ENCODE data around the gene CALM3.

Gene CALM3

GRCh38 chr19:46614114-46614722, 13.1 kb downstream of the CALM3 start:
- peak overlapping the region in 1 of 2 donors; percentile 59 for H3K27ac Mint-ChIP-seq
- ATAC-seq (replicated peaks) (peak; percentile 72), DNase-seq (peak; percentile 75 to 80 (median 78))
- H3K4me3 Mint-ChIP-seq, result peak overlapping the region in 1 of 2 donors; percentile 14
- H3K4me1 Mint-ChIP-seq (ENCODE audit: low read depth in 2 of 2), result peaks cover 33 to 34% of the 10 kb centered on the region in 2 donors
- H3K9me3 Mint-ChIP-seq, result no peaks in the 10 kb centered on the region
- peaks cover 14% of the 10 kb centered on the region for H3K36me3 Mint-ChIP-seq (ENCODE audit: insufficient read depth)
- H3K27me3 Mint-ChIP-seq, result peaks cover 0 to 10% of the 10 kb centered on the region in 2 donors

GRCh38 chr19:46615966-46616365, 14.8 kb downstream of the CALM3 start:
- no peak for ATAC-seq (replicated peaks)
- H3K27me3 Mint-ChIP-seq, result peaks cover 0 to 11% of the 10 kb centered on the region in 2 donors
- no peak for DNase-seq
- H3K4me1 Mint-ChIP-seq (ENCODE audit: low read depth in 2 of 2), result peaks cover 26 to 31% of the 10 kb centered on the region in 2 donors
- no peaks in the 10 kb centered on the region for H3K9me3 Mint-ChIP-seq
- no peak overlapping the region for H3K27ac Mint-ChIP-seq
- H3K4me3 Mint-ChIP-seq, result no peak overlapping the region
- H3K36me3 Mint-ChIP-seq (ENCODE audit: insufficient read depth), result no peaks in the 10 kb centered on the region

- Mint-ChIP-seq H3K4me3 (no peak overlapping the region), H3K27me3 (peaks cover 7 to 19% of the 10 kb centered on the region in 2 donors), H3K36me3 (ENCODE audit: insufficient read depth) (no peaks in the 10 kb centered on the region), H3K27ac (peak overlapping the region in 1 of 2 donors; percentile 5), H3K4me1 (ENCODE audit: low read depth in 2 of 2) (peaks cover 18 to 23% of the 10 kb centered on the region in 2 donors), H3K9me3 (no peaks in the 10 kb centered on the region)
- no peak for DNase-seq
- ATAC-seq (replicated peaks), result no peak
Measured at GRCh38 chr19:46616631-46617322, 15.6 kb downstream of the CALM3 start.

- Mint-ChIP-seq H3K27ac (no peak overlapping the region), H3K4me3 (no peak overlapping the region)
Measured at GRCh38 chr19:46617601-46618000, 16.5 kb downstream of the CALM3 start.

GRCh38 chr19:46618670-46619231, 17.6 kb downstream of the CALM3 start:
- Mint-ChIP-seq H3K36me3 (ENCODE audit: insufficient read depth) (no peaks in the 10 kb centered on the region), H3K4me1 (ENCODE audit: low read depth in 2 of 2) (peaks cover 9 to 13% of the 10 kb centered on the region in 2 donors), H3K27me3 (peaks cover 8 to 26% of the 10 kb centered on the region in 2 donors), H3K4me3 (no peak overlapping the region), H3K9me3 (no peaks in the 10 kb centered on the region), H3K27ac (no peak overlapping the region)
- ATAC-seq (replicated peaks) (peak; percentile 44), DNase-seq (no peak)

More at GRCh38 chr19:46617601-46618000, 16.5 kb downstream of the CALM3 start:
- H3K4me1 Mint-ChIP-seq (ENCODE audit: low read depth in 2 of 2), result peaks cover 10 to 15% of the 10 kb centered on the region in 2 donors
- no peaks in the 10 kb centered on the region for H3K36me3 Mint-ChIP-seq (ENCODE audit: insufficient read depth)
- no peak for ATAC-seq (replicated peaks)
- H3K9me3 Mint-ChIP-seq, result no peaks in the 10 kb centered on the region
- H3K27me3 Mint-ChIP-seq, result peaks cover 8 to 26% of the 10 kb centered on the region in 2 donors
- no peak for DNase-seq

- ATAC-seq (replicated peaks) (no peak), DNase-seq (no peak)
- Mint-ChIP-seq H3K4me3 (no peak overlapping the region), H3K9me3 (no peaks in the 10 kb centered on the region), H3K4me1 (ENCODE audit: low read depth in 2 of 2) (peaks cover 4 to 7% of the 10 kb centered on the region in 2 donors), H3K27me3 (peaks cover 20 to 37% of the 10 kb centered on the region in 2 donors), H3K36me3 (ENCODE audit: insufficient read depth) (no peaks in the 10 kb centered on the region), H3K27ac (no peak overlapping the region)
Measured at GRCh38 chr19:46620267-46620666, 19.1 kb downstream of the CALM3 start.

GRCh38 chr19:46620716-46621115, 19.6 kb downstream of the CALM3 start:
- H3K27ac Mint-ChIP-seq, result no peak overlapping the region
- H3K27me3 Mint-ChIP-seq, result peaks cover 23 to 41% of the 10 kb centered on the region in 2 donors
- peaks cover 4 to 7% of the 10 kb centered on the region in 2 donors for H3K4me1 Mint-ChIP-seq (ENCODE audit: low read depth in 2 of 2)
- H3K4me3 Mint-ChIP-seq, result no peak overlapping the region
- H3K36me3 Mint-ChIP-seq (ENCODE audit: insufficient read depth), result no peaks in the 10 kb centered on the region
- H3K9me3 Mint-ChIP-seq, result no peaks in the 10 kb centered on the region
- ATAC-seq (replicated peaks), result no peak
- no peak for DNase-seq

GRCh38 chr19:46621191-46622117, 20.3 kb downstream of the CALM3 start:
- no peak overlapping the region for H3K4me3 Mint-ChIP-seq
- no peaks in the 10 kb centered on the region for H3K36me3 Mint-ChIP-seq (ENCODE audit: insufficient read depth)
- H3K4me1 Mint-ChIP-seq (ENCODE audit: low read depth in 2 of 2), result peaks cover 4 to 7% of the 10 kb centered on the region in 2 donors
- no peak overlapping the region for H3K27ac Mint-ChIP-seq
- no peaks in the 10 kb centered on the region for H3K9me3 Mint-ChIP-seq
- ATAC-seq (replicated peaks) (no peak), DNase-seq (no peak)
- peaks cover 23 to 46% of the 10 kb centered on the region in 2 donors for H3K27me3 Mint-ChIP-seq

- Mint-ChIP-seq H3K36me3 (ENCODE audit: insufficient read depth) (no peaks in the 10 kb centered on the region), H3K9me3 (no peaks in the 10 kb centered on the region), H3K27me3 (peaks cover 23 to 46% of the 10 kb centered on the region in 2 donors), H3K4me3 (no peak overlapping the region), H3K27ac (no peak overlapping the region), H3K4me1 (ENCODE audit: low read depth in 2 of 2) (peaks cover 0 to 4% of the 10 kb centered on the region in 2 donors)
- no peak for DNase-seq
- ATAC-seq (replicated peaks), result no peak
Measured at GRCh38 chr19:46622118-46622446, 21.0 kb downstream of the CALM3 start.

GRCh38 chr19:46623915-46624502, 22.9 kb downstream of the CALM3 start:
- H3K27me3 Mint-ChIP-seq, result peaks cover 30 to 64% of the 10 kb centered on the region in 2 donors
- no peak overlapping the region for H3K4me3 Mint-ChIP-seq
- ATAC-seq (replicated peaks), result no peak
- H3K9me3 Mint-ChIP-seq, result no peaks in the 10 kb centered on the region
- H3K36me3 Mint-ChIP-seq (ENCODE audit: insufficient read depth), result no peaks in the 10 kb centered on the region
- peak overlapping the region in 1 of 2 donors; percentile 24 for H3K27ac Mint-ChIP-seq
- peaks cover 0 to 4% of the 10 kb centered on the region in 2 donors for H3K4me1 Mint-ChIP-seq (ENCODE audit: low read depth in 2 of 2)
- DNase-seq, result no peak

GRCh38 chr19:46624958-46625661, 24.0 kb downstream of the CALM3 start, which contains the start of gene PTGIR:
Gene PTGIR (minus strand): TSS chr19:46625089. CDS start chr19:46624225, 864 bp downstream.
- Mint-ChIP-seq H3K9me3 (no peaks in the 10 kb centered on the region), H3K4me3 (no peak within 1 kb of the TSS), H3K4me1 (ENCODE audit: low read depth in 2 of 2) (peaks cover 0 to under 1% of the 10 kb centered on the region in 2 donors), H3K36me3 (ENCODE audit: insufficient read depth) (no peaks in the 10 kb centered on the region), H3K27ac (peak within 1 kb of the TSS in 1 of 2 donors; percentile 24), H3K27me3 (peaks cover 30 to 72% of the 10 kb centered on the region in 2 donors)
- DNase-seq, result no peak
- ATAC-seq (replicated peaks), result no peak

- Mint-ChIP-seq H3K36me3 (ENCODE audit: insufficient read depth) (no peaks in the 10 kb centered on the region), H3K9me3 (no peaks in the 10 kb centered on the region), H3K4me1 (ENCODE audit: low read depth in 2 of 2) (no peaks in the 10 kb centered on the region), H3K27ac (no peak overlapping the region), H3K4me3 (no peak overlapping the region), H3K27me3 (peaks cover 30 to 79% of the 10 kb centered on the region in 2 donors)
- DNase-seq, result no peak
- no peak for ATAC-seq (replicated peaks)
Measured at GRCh38 chr19:46625731-46626130, 24.6 kb downstream of the CALM3 start.

All from effector memory CD8-positive, alpha-beta T cell (primary cell).